PC-9 (cell line): ENCODE data around the gene AGBL4. TPM values are rescaled to one million over a fixed set of nuclear protein-coding genes. Genes with fewer than 3 reads are reported as not detected.

Experiments
- BruUV-seq: library from RNA; stranded (reverse); fragments of 400-500 nt; replicated peaks from 2 replicates; lab custom pipeline; 2021; lab: Mats Ljungman, UMichigan
- CTCF ChIA-PET: fragments of 300-600 bp; sonication (Branson Sonifier 250); formaldehyde crosslinking; loops from one replicate; lab custom pipeline; 2022; ENCODE audit warnings: antibody characterized with exemption; lab: Charles Lee
- POLR2A ChIA-PET: fragments of 300-600 bp; sonication (Branson Sonifier 250); formaldehyde crosslinking; loops from one replicate; lab custom pipeline; 2022; ENCODE audit warnings: antibody characterized with exemption; ENCODE audit not compliant: unreplicated experiment; lab: Charles Lee
- DNase-seq, 2 experiments: peaks; one replicate each; pipeline versions ENCODE4 v3.0.0 to v3.0.0-alpha.2; 2015 to 2022; ENCODE audit warnings: mixed read lengths in 1 of 2
- H2AFZ ChIP-seq: fragments of 200-600 bp; sonication (generic); 2 replicates; pipeline ENCODE4 v1.8.1; 2017; ENCODE audit warnings: antibody characterized with exemption
- H3F3A ChIP-seq: fragments of 200-600 bp; sonication (generic); 2 replicates; pipeline ENCODE4 v1.8.1; 2017; ENCODE audit warnings: antibody characterized with exemption, mild to moderate bottlenecking, low read depth; ENCODE audit not compliant: insufficient read depth
- H3K27ac ChIP-seq: fragments of 200-600 bp; sonication (generic); 2 replicates; pipeline ENCODE4 v1.6.1; 2016; ENCODE audit warnings: mixed run types
- H3K27me3 ChIP-seq: fragments of 200-600 bp; sonication (generic); 2 replicates; pipeline ENCODE4 v1.6.1; 2016; ENCODE audit warnings: low read depth, mixed run types; ENCODE audit not compliant: insufficient read depth
- H3K36me3 ChIP-seq: fragments of 200-600 bp; sonication (generic); 2 replicates; pipeline ENCODE4 v1.6.1; 2016; ENCODE audit warnings: low read depth, mixed run types
- H3K4me1 ChIP-seq: fragments of 200-600 bp; sonication (generic); replicated peaks from 2 replicates; pipeline ENCODE4 v1.6.1; 2016; ENCODE audit warnings: mixed run types; ENCODE audit not compliant: insufficient read depth
- H3K4me2 ChIP-seq: fragments of 200-600 bp; sonication (generic); 2 replicates; pipeline ENCODE4 v1.6.1; 2017; ENCODE audit warnings: mixed run types
- H3K4me3 ChIP-seq: fragments of 200-600 bp; sonication (generic); 2 replicates; pipeline ENCODE4 v1.6.1; 2016; ENCODE audit warnings: mixed run types
- H3K79me2 ChIP-seq: fragments of 200-600 bp; sonication (generic); 2 replicates; pipeline ENCODE4 v1.6.1; 2017; ENCODE audit warnings: low read depth, mixed run types
- H3K9me2 ChIP-seq: fragments of 200-600 bp; sonication (generic); 2 replicates; pipeline ENCODE4 v1.8.1; 2017; ENCODE audit warnings: mild to moderate bottlenecking; ENCODE audit not compliant: insufficient read depth
- H3K9me3 ChIP-seq: fragments of 200-600 bp; sonication (generic); 2 replicates; pipeline ENCODE4 v1.8.1; 2016; ENCODE audit warnings: low read depth; ENCODE audit not compliant: insufficient read depth
- H4K20me1 ChIP-seq: fragments of 200-600 bp; sonication (generic); 2 replicates; pipeline ENCODE4 v1.8.1; 2017; ENCODE audit not compliant: insufficient read depth
- CTCF ChIP-seq: fragments of 200-600 bp; sonication (generic); conservative IDR thresholded peaks from 2 replicates; pipeline ENCODE4 v1.6.1; 2017; ENCODE audit warnings: mixed run types, antibody characterized with exemption, mild to moderate bottlenecking, moderate library complexity
- EZH2 ChIP-seq: fragments of 200-600 bp; sonication (generic); IDR thresholded peaks from 2 replicates; pipeline ENCODE4 v1.8.0; 2017; ENCODE audit warnings: antibody characterized with exemption, low read depth
- intact Hi-C: fragments of 100-400 bp; cut with micrococcal nuclease; formaldehyde crosslinking; loops from one replicate; pipeline ENCODE4 v1.10.0; 2022; ENCODE audit not compliant: unreplicated experiment
- total RNA-seq: library from RNA; stranded (reverse); gene quantifications from 2 replicates; pipeline ENCODE4 v1.2.3, GENCODE V29; 2021

The AGBL4 gene
- total RNA-seq, 1 experiment from 2014 or later = not detected

- TF ChIP-seq EZH2 = no peak
- TF ChIP-seq CTCF = no peak
- H3K36me3 ChIP-seq = no peaks in the 10 kb centered on the region
- no peaks in the 10 kb centered on the region for H3K27me3 ChIP-seq
- H3K4me3 ChIP-seq = peak overlapping the region; percentile 37; the same call in 1 of the 2 replicates
- H3K79me2 ChIP-seq = no peaks in the 10 kb centered on the region
- H2AFZ ChIP-seq = no peak overlapping the region; the same call in 1 of the 2 replicates
- no TSS peak for BruUV-seq
- peaks cover 18% of the 10 kb centered on the region for H3K4me1 ChIP-seq
- peak overlapping the region; percentile 62 for H3K4me2 ChIP-seq
- ChIA-PET POLR2A (no interaction called here), CTCF (no interaction called here)
- no peaks in the 10 kb centered on the region for H4K20me1 ChIP-seq
- no peaks in the 10 kb centered on the region for H3K9me2 ChIP-seq
- H3K27ac ChIP-seq = peak overlapping the region; percentile 76
- peak; percentile 34 to 72 for DNase-seq
- peaks cover 8% of the 10 kb centered on the region; the same call in 1 of the 2 replicates for H3F3A ChIP-seq
- no peaks in the 10 kb centered on the region for H3K9me3 ChIP-seq
- intact Hi-C loops = no loop called here
Observed at GRCh38 chr1:48878191-48878940, 1145.4 kb downstream of the AGBL4 start.

GRCh38 chr1:48876330-48876785 lies 1147.4 kb downstream of the AGBL4 start:
- ChIA-PET POLR2A (no interaction called here), CTCF (no interaction called here)
- peaks cover 8% of the 10 kb centered on the region; the same call in 1 of the 2 replicates for H3F3A ChIP-seq
- H3K9me2 ChIP-seq = no peaks in the 10 kb centered on the region
- H2AFZ ChIP-seq = no peak overlapping the region
- no peaks in the 10 kb centered on the region for H3K27me3 ChIP-seq
- H3K9me3 ChIP-seq = no peaks in the 10 kb centered on the region
- no peak overlapping the region for H3K4me3 ChIP-seq
- no TSS peak for BruUV-seq
- H3K36me3 ChIP-seq = no peaks in the 10 kb centered on the region
- H4K20me1 ChIP-seq = no peaks in the 10 kb centered on the region
- TF ChIP-seq CTCF (no peak), EZH2 (no peak)
- no peaks in the 10 kb centered on the region for H3K79me2 ChIP-seq
- intact Hi-C loops = no loop called here
- no peak overlapping the region for H3K4me2 ChIP-seq
- no peak overlapping the region for H3K27ac ChIP-seq
- DNase-seq = no peak
- H3K4me1 ChIP-seq = peaks cover 18% of the 10 kb centered on the region

GRCh38 chr1:48875552-48876329 lies 1148.0 kb downstream of the AGBL4 start:
- ChIA-PET POLR2A (no interaction called here), CTCF (no interaction called here)
- Histone ChIP-seq H2AFZ (no peak overlapping the region), H3K9me2 (no peaks in the 10 kb centered on the region), H3K79me2 (no peaks in the 10 kb centered on the region), H3K9me3 (no peaks in the 10 kb centered on the region), H3K4me1 (peaks cover 18% of the 10 kb centered on the region), H3K27me3 (no peaks in the 10 kb centered on the region), H3K27ac (no peak overlapping the region), H3K36me3 (no peaks in the 10 kb centered on the region), H3K4me3 (no peak overlapping the region), H4K20me1 (no peaks in the 10 kb centered on the region), H3K4me2 (no peak overlapping the region), H3F3A (peaks cover 8% of the 10 kb centered on the region; the same call in 1 of the 2 replicates)
- TF ChIP-seq EZH2 = no peak
- no peak for TF ChIP-seq CTCF
- DNase-seq = no peak
- BruUV-seq = no TSS peak
- intact Hi-C loops = no loop called here
